ENCODE measurements around the gene CCDC102B.
A peak's percentile ranks its signal among the peaks of the same experiment; 100 is the strongest.

The CCDC102B gene

GRCh38 chr18:68839701-68840100 is 41.8 kb downstream of the CCDC102B start:
- TF ChIP-seq CTCF (IDR thresholded peaks at IDR 0.05; ENCODE audit: low read depth, low read length, missing control alignments), result no peak
- no peak overlapping the region for H3K4me3 ChIP-seq (replicated peaks; ENCODE audit: low read depth, low read length)
- no peak for DNase-seq (ENCODE audit: extremely low read depth, low read depth)

- H3K4me3 ChIP-seq (replicated peaks; ENCODE audit: low read depth, low read length), result no peak overlapping the region
- DNase-seq (ENCODE audit: extremely low read depth, low read depth), result peak; percentile 88
- no peak for TF ChIP-seq CTCF (IDR thresholded peaks at IDR 0.05; ENCODE audit: low read depth, low read length, missing control alignments)
Measured at GRCh38 chr18:68840554-68841263, 42.8 kb downstream of the CCDC102B start.

- no peak for TF ChIP-seq CTCF (IDR thresholded peaks at IDR 0.05; ENCODE audit: low read depth, low read length, missing control alignments)
- no peak overlapping the region for H3K4me3 ChIP-seq (replicated peaks; ENCODE audit: low read depth, low read length)
- DNase-seq (ENCODE audit: extremely low read depth, low read depth), result no peak
Measured at GRCh38 chr18:68841301-68841700, 43.4 kb downstream of the CCDC102B start.

GRCh38 chr18:68842951-68843350 is 45.1 kb downstream of the CCDC102B start:
- H3K4me3 ChIP-seq (replicated peaks; ENCODE audit: low read depth, low read length), result no peak overlapping the region
- no peak for TF ChIP-seq CTCF (IDR thresholded peaks at IDR 0.05; ENCODE audit: low read depth, low read length, missing control alignments)
- no peak for DNase-seq (ENCODE audit: extremely low read depth, low read depth)

- peak; percentile 9 for TF ChIP-seq CTCF (IDR thresholded peaks at IDR 0.05; ENCODE audit: low read depth, low read length, missing control alignments)
- DNase-seq (ENCODE audit: extremely low read depth, low read depth), result no peak
- no peak overlapping the region for H3K4me3 ChIP-seq (replicated peaks; ENCODE audit: low read depth, low read length)
Measured at GRCh38 chr18:68843473-68844089, 45.7 kb downstream of the CCDC102B start.

GRCh38 chr18:68847219-68847837 is 49.4 kb downstream of the CCDC102B start:
- no peak for DNase-seq (ENCODE audit: extremely low read depth, low read depth)
- TF ChIP-seq CTCF (IDR thresholded peaks at IDR 0.05; ENCODE audit: low read depth, low read length, missing control alignments), result peak; percentile 48
- no peak overlapping the region for H3K4me3 ChIP-seq (replicated peaks; ENCODE audit: low read depth, low read length)

Data from HFF-Myc (cell line).